Mucosa of descending colon (tissue), 3 donors: ENCODE data around the gene PPIAL4G. TPM values are rescaled to one million over a fixed set of nuclear protein-coding genes. Genes with fewer than 3 reads are reported as not detected.
"Not testable (repeated sequence)": the region's sequence is repeated elsewhere in the genome, so short reads cannot be mapped to it uniquely, and the experiment has no call there.

Experiments used
- ATAC-seq: fragments of 200-7000 bp; cut with Tn5 transposase; one replicate; pipeline ENCODE4 v1.9.1; 2020; ENCODE audit warnings: mild to moderate bottlenecking, moderate library complexity
- DNase-seq, 3 donors: peaks; one replicate each; pipeline ENCODE4 v3.0.0-alpha.2; 2020
- H3K36me3 ChIP-seq: fragments of 200-600 bp; one replicate; pipeline ENCODE4 v1.8.0; 2021; ENCODE audit warnings: low read depth, mild to moderate bottlenecking
- H3K4me1 ChIP-seq: fragments of 200-600 bp; one replicate; pipeline ENCODE4 v1.8.0; 2021; ENCODE audit warnings: low read depth, mild to moderate bottlenecking
- H3K4me3 ChIP-seq: fragments of 200-600 bp; one replicate; pipeline ENCODE4 v1.8.0; 2021; ENCODE audit warnings: mild to moderate bottlenecking
- H3K9me3 ChIP-seq: fragments of 200-600 bp; one replicate; pipeline ENCODE4 v1.8.0; 2021; ENCODE audit warnings: mild to moderate bottlenecking
- intact Hi-C, 2 donors: fragments of 100-400 bp; cut with DNase I in 1 of 2; cut with micrococcal nuclease in 1 of 2; formaldehyde crosslinking; loops; one replicate each; pipeline versions ENCODE4 v1.11.0 to v1.11.1; 2022; cut with DNase I, micrococcal nuclease
- long read RNA-seq, 2 donors: library from polyadenylated mRNA; unstranded; transcript quantifications; one replicate each; pipeline ENCODE4 v2.0.0, GENCODE V29; 2019 to 2021
- total RNA-seq, 3 donors: library from RNA; stranded (reverse); fragmentation: NEBNext Ultra II Directional in 2 of 3; extraction: Animal tissue kit (Norgen Biotek cat#: 25700) in 2 of 3; gene quantifications; one replicate each; pipeline versions ENCODE4 v1.2.1 to v1.2.4, GENCODE V29; 2021 to 2023
- donor health status: DM: no; HTN: no; CAD: no; lungs with moderate emphysema.
- donor health status: DM: no; HTN: no; CAD: no.
- donor health status: DM: no; HTN: yes; CAD: no.

Gene PPIAL4G
- total RNA-seq: under 1 TPM; 0.09 to 0.19 (median 0.12) TPM
- long read RNA-seq, donor 1: 0 reads
- long read RNA-seq, donor 2: 0 reads

GRCh38 chr1:148483029-148483428, at the start of gene PPIAL4G:
TSS of gene PPIAL4G (minus strand) at chr1:148483302. CDS start at chr1:148483252, 50 bp downstream.
- H3K9me3 ChIP-seq, H3K36me3 ChIP-seq, ATAC-seq, intact Hi-C loops, DNase-seq, H3K4me3 ChIP-seq, H3K4me1 ChIP-seq: not testable (repeated sequence)

GRCh38 chr1:148532158-148532557, 49.1 kb upstream of the PPIAL4G start:
- H3K4me3 ChIP-seq, ATAC-seq, H3K36me3 ChIP-seq, DNase-seq, H3K9me3 ChIP-seq, intact Hi-C loops, H3K4me1 ChIP-seq: not testable (repeated sequence)

- H3K4me3 ChIP-seq, H3K36me3 ChIP-seq, ATAC-seq, H3K9me3 ChIP-seq, H3K4me1 ChIP-seq, intact Hi-C loops: not testable (repeated sequence)
- DNase-seq: peak; percentile 54 to 71 (median 67)
Measured at GRCh38 chr1:148529101-148529567, 46.0 kb upstream of the PPIAL4G start.

- H3K9me3 ChIP-seq, intact Hi-C loops, DNase-seq, ATAC-seq, H3K4me1 ChIP-seq, H3K4me3 ChIP-seq, H3K36me3 ChIP-seq: not testable (repeated sequence)
Measured at GRCh38 chr1:148528591-148528990, 45.5 kb upstream of the PPIAL4G start.

GRCh38 chr1:148526587-148526986, 43.5 kb upstream of the PPIAL4G start:
- ATAC-seq, intact Hi-C loops, H3K4me3 ChIP-seq, H3K4me1 ChIP-seq, H3K9me3 ChIP-seq, DNase-seq, H3K36me3 ChIP-seq: not testable (repeated sequence)

GRCh38 chr1:148523205-148524144, 40.4 kb upstream of the PPIAL4G start:
- H3K36me3 ChIP-seq, intact Hi-C loops, H3K4me1 ChIP-seq, H3K9me3 ChIP-seq, H3K4me3 ChIP-seq, DNase-seq: not testable (repeated sequence)
- ATAC-seq: peak; percentile 7

- H3K4me3 ChIP-seq, H3K36me3 ChIP-seq, intact Hi-C loops, H3K4me1 ChIP-seq, H3K9me3 ChIP-seq: not testable (repeated sequence)
- DNase-seq (peak; percentile 85 to 91 (median 90)), ATAC-seq (peak; percentile 91)
Measured at GRCh38 chr1:148522561-148523204, 39.6 kb upstream of the PPIAL4G start.

GRCh38 chr1:148522072-148522471, 39.0 kb upstream of the PPIAL4G start:
- H3K4me1 ChIP-seq, H3K4me3 ChIP-seq, H3K36me3 ChIP-seq, intact Hi-C loops, H3K9me3 ChIP-seq: not testable (repeated sequence)
- ATAC-seq: peak; percentile 82
- peak; percentile 80 to 95 (median 88) for DNase-seq

GRCh38 chr1:148514310-148514709, 31.2 kb upstream of the PPIAL4G start:
- ATAC-seq, H3K9me3 ChIP-seq, intact Hi-C loops, H3K4me1 ChIP-seq, H3K4me3 ChIP-seq, DNase-seq, H3K36me3 ChIP-seq: not testable (repeated sequence)

GRCh38 chr1:148512571-148513184, 29.6 kb upstream of the PPIAL4G start:
- H3K36me3 ChIP-seq, intact Hi-C loops: not testable (repeated sequence)

GRCh38 chr1:148493933-148494332, 10.8 kb upstream of the PPIAL4G start:
- ATAC-seq, H3K9me3 ChIP-seq, H3K36me3 ChIP-seq, DNase-seq, H3K4me3 ChIP-seq, intact Hi-C loops, H3K4me1 ChIP-seq: not testable (repeated sequence)

More at GRCh38 chr1:148512571-148513184, 29.6 kb upstream of the PPIAL4G start:
- not testable (repeated sequence) for H3K4me1 ChIP-seq, H3K4me3 ChIP-seq, H3K9me3 ChIP-seq, ATAC-seq, DNase-seq

GRCh38 chr1:148481134-148481533, 2.0 kb downstream of the PPIAL4G start:
- H3K4me1 ChIP-seq, H3K9me3 ChIP-seq, intact Hi-C loops, ATAC-seq, H3K36me3 ChIP-seq, DNase-seq, H3K4me3 ChIP-seq: not testable (repeated sequence)

GRCh38 chr1:148459694-148460093, 23.4 kb downstream of the PPIAL4G start:
- peak overlapping the region; percentile 51 for H3K4me3 ChIP-seq
- H3K4me1 ChIP-seq, intact Hi-C loops, H3K36me3 ChIP-seq, ATAC-seq, DNase-seq, H3K9me3 ChIP-seq: not testable (repeated sequence)
